ENCODE measurements around the gene TRIM15.

- no peak for TF ChIP-seq POLR2A (IDR thresholded peaks at IDR 0.05)
- TF ChIP-seq, protein P1, sequence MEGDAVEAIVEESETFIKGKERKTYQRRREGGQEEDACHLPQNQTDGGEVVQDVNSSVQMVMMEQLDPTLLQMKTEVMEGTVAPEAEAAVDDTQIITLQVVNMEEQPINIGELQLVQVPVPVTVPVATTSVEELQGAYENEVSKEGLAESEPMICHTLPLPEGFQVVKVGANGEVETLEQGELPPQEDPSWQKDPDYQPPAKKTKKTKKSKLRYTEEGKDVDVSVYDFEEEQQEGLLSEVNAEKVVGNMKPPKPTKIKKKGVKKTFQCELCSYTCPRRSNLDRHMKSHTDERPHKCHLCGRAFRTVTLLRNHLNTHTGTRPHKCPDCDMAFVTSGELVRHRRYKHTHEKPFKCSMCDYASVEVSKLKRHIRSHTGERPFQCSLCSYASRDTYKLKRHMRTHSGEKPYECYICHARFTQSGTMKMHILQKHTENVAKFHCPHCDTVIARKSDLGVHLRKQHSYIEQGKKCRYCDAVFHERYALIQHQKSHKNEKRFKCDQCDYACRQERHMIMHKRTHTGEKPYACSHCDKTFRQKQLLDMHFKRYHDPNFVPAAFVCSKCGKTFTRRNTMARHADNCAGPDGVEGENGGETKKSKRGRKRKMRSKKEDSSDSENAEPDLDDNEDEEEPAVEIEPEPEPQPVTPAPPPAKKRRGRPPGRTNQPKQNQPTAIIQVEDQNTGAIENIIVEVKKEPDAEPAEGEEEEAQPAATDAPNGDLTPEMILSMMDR (IDR thresholded peaks at IDR 0.05): no peak
These were observed 18.5 kb upstream of the TRIM15 start for GRCh38 chr6:30144811-30145210.
